Adipose tissue (tissue), 3 donors: ENCODE results near the gene GABRG3. TPM values are rescaled to one million over a fixed set of nuclear protein-coding genes. Genes with fewer than 3 reads are reported as not detected.

ENCODE experiments used
- H3K27ac ChIP-seq: one replicate; pipeline ENCODE4 v1.5.1; 2013; ENCODE audit warnings: low read depth, low read length
- WGBS, 3 donors: extraction: QIAGEN DNeasy Blood & Tissue Kit; methylation state at CpG; one replicate each; pipeline ENCODE4 v1.1.7; 2013; 5-methylcytosine and 5-hydroxymethylcytosine counted together
- polyA plus RNA-seq, 3 donors: library from polyadenylated mRNA; stranded (reverse); fragments of 200-250 nt; gene quantifications; one replicate each; pipeline ENCODE4 v1.2.3, GENCODE V29; 2013
- donor health status: healthy with polysubstance abuse.
- donor health status: Bipolar disorder and iron deficiency.
- donor health status: healthy.

The GABRG3 gene
- polyA plus RNA-seq, 3 donors: not detected

DNA sequence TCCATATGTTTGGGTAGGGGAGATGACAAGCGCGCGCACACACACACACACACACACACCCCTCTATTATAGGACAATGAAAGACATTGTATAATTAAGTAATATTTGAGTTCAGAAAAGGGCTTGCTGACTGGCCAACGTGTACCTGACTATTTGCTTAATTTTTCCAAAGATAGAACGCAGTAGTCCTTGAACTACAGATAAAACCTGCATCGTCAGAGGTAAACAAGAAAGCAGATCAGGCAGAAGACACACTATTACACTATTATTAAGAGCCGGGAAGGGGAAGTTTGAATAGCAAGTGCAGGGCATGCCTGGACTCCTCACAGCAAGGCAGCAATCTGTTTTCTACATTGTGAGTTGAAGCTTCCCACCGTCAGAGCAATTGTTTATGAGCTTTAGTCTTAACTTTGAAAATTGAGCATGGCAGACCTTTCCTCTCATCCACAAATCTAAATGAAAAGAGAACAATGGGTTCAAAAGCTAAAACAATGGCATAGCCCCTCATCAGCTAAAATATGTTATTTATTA, 427.7 kb downstream of the GABRG3 start:
- H3K27ac ChIP-seq: no peak overlapping the region
- WGBS, 3 donors: 60 to 80% (median 76%) methylated on average over 8 of the region's 8 CpGs

DNA sequence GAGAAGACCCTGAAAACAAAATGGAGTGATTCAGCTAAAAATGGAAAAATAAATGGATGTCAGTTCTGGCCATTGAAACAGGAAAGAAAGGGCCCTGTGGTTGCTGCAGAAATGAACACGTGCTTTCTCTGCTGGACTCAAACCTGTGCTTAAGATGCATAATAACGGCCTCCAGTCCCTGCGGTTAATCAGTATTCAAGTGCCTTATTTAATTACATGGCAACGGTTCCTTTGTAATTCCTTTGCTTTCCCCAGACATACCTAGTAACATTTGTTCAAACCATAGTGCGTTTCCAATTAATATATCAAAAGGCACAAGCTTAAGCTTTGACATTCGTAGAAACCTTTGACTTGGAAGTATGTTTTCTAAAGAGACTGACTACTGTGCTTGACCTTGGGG, 428.3 kb downstream of the GABRG3 start:
- 70 to 77% (median 70%) methylated on average over 6 of the region's 6 CpGs for WGBS, 3 donors
- no peak overlapping the region for H3K27ac ChIP-seq

DNA sequence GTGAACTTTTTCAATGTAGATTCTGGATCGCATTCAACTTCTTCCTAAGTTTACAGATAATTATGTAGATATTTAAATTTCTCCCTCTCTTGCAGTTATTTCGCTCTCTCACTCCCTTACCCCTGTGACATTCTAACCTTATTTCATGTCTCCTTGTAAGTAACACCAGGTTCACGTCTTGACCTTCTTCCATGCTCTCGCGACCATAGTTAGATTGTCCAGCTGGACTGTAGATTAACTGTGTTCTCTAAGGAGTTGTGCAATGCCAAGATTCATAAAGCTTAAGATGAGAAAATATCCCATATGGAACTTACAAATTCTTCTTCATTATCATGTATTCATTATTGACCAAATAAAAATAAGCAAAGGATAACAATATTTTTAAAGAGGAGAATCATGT, 430.5 kb downstream of the GABRG3 start:
- 61 to 63% (median 62%) methylated on average over 5 of the region's 5 CpGs for WGBS, 3 donors
- H3K27ac ChIP-seq: no peak overlapping the region

DNA sequence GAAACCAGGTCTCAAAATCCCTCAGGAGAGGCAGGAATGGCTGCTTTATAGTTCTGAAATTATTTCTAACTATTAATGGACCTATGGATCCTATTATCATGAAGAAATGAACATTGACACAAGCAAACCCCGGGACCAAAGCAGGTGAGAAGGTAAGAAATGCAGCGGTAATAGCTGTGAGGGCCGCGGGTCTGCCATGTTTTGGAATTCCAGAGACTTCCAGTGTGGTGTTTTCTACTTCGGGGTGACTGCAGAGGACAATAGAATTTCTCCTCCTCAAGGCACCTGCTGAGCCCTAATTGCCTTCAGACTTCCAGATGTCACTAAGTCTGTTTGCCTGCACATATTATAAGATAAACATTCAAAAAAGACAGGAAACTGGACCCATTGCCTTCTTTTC, 437.4 kb downstream of the GABRG3 start:
- no peak overlapping the region for H3K27ac ChIP-seq
- 73 to 85% (median 80%) methylated on average over 5 of the region's 5 CpGs for WGBS, 3 donors

DNA sequence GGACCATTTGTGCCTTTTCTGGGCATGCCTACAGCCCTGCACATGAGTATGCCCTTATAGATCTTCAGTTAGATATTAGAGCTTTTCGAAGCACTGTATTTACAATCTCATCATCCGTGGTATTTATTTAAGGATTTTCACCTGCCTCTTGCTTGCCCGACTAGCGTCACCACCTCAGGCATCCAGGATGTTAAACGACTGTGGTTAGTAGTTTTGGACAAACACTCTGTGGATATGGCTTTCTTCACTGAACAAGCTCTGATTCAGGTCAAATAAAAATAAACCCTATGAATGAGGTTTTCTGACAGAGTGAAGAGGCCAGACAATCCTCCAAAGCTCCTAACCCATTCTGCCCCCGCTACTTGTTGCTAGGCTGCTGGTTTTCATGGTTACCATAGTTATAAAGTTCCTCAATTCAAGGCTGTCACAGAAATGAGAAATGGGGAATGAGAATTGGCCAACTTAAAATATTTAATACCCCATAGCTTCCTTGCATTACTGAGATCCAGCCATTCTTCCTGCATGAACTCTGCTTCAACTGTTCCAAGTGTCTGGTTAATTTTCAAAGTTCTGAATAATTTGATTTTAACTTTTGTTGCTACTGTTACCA, 440.1 kb downstream of the GABRG3 start:
- 73 to 80% (median 79%) methylated on average over 6 of the region's 6 CpGs for WGBS, 3 donors
- H3K27ac ChIP-seq: no peak overlapping the region

DNA sequence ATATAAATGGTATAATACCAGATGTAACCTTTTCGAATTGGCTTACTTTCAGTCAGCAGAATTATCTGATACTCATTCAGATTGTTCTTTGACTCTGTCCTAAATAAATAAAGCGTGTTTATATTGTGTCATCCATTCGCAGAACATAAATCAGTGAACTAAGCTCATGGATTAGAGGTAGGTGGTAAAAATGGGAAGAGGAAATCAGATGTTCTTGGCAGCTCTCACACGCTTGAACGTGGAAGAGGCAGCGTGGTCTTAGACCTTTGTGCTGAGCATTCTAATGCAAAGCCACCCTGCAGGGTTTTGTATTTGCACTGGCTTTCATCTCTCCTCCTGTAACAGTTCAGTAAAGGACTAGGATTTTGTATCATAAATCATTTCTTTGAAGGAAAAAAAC, 441.4 kb downstream of the GABRG3 start:
- WGBS, 3 donors: 18 to 37% (median 36%) methylated on average over 6 of the region's 6 CpGs
- H3K27ac ChIP-seq: no peak overlapping the region

DNA sequence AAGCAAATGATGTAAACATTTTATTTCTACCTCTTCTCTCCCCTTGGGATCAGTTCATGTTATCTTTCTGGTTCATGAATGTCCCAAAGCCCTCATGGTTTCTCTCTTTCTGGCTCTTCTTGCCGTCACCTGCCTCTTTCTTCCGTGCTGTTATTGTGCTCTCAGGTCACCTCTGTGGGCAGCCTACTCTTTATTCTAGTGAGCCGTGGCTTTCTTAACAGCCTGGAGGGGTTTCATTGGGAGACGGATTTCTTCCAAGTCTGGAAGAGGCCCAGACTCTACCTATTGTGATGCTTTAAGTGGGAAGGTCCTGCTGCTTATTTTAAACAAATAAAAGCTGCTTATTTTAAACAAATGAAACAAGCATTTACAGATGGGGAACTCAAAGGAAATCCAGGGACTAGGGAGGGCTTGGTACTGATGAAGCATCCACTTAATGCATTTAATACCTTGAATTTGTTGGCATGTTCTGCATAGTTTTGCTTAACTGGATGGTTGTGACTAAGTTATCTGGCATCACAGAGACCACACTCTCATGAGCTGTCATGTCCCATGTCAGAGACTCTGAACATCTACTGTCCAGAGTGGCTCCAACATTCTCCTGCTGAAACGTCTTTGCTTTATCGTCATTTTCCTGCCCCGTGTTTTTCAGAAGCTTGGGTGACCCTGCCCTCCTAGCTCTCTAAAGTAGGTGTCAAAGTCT, 443.3 kb downstream of the GABRG3 start:
- WGBS, 3 donors: 65 to 66% (median 65%) methylated on average over 7 of the region's 7 CpGs
- no peak overlapping the region for H3K27ac ChIP-seq

DNA sequence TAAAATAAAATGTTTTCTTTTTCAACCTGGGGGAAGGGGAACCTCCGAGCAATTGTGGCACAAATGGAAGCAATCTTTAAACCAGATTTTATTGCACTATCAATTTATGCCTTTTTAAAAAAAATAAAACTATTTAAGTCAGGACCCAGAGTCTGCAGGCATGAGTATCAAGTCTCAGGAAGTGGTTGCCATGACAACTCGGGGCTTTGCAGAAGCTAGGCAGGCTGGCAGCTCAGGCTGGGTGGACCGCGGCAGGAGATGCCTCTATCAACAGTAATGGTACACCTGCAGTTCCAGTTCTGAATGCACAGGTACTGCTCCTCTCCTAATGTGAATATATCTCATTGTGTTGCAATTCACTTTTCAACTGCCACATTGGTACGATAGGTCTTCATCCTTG, 447.7 kb downstream of the GABRG3 start:
- no peak overlapping the region for H3K27ac ChIP-seq
- 37 to 46% (median 42%) methylated on average over 5 of the region's 5 CpGs for WGBS, 3 donors

DNA sequence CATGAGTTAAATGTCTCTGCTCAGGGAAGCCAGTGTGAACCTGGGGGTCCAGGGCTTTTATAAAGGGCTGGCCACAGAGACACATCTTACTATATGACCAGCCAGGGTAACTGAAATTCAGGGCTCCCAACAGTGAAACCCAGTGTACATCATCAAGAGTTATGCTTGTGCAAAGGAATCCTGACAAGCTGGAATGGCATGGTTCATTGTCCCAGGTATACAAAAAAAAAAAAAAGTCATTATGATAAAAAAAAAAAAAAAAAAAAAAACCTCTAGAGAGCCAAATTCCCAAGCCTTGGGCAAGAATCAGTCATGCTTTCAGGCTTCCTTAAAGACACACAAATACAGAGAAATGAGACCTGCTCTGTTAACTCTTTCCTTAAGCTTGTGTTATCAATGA, 452.0 kb downstream of the GABRG3 start:
- H3K27ac ChIP-seq: no peak overlapping the region

DNA sequence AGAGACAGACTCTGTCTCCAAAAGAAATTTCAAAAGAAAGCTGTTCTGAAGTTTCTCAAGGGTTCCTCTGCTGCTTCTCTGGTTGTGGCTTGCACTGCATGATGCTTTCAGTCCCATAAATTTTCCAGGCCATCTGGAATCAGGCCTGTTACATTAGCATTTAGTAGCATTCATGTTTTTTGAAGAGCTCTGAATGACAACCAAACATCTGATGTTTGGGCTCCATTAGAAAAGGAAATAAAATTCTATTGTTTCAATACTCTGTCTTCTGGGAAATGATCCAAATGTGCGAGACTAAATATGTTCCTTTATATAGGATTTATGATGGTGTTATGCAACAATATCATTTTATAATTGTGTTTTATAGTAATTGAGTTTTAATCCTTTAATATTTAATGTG, 455.8 kb downstream of the GABRG3 start:
- WGBS, 3 donors: 41 to 51% (median 42%) methylated on average over 1 of the region's 1 CpG
- H3K27ac ChIP-seq: no peak overlapping the region

DNA sequence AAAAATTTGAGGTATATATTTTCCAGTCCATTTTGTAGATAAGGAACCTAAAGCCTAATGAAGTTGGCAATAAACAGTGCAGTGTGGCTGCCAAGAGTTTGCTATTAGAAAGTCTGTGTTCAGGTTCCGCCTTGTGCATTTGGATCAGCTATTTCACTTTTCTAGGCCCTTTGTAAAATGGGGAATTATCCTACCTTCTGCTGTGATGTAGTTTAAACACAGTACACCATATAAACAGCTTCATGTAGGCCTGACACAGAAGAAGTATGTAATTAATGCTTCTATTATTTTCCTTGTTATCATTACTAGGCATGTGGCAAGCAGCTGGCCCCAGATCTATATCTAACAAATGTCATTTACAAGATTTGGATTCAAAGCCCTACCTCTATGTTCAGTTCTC, 456.3 kb downstream of the GABRG3 start:
- no peak overlapping the region for H3K27ac ChIP-seq
- WGBS, 3 donors: 75 to 89% (median 78%) methylated on average over 1 of the region's 1 CpG

DNA sequence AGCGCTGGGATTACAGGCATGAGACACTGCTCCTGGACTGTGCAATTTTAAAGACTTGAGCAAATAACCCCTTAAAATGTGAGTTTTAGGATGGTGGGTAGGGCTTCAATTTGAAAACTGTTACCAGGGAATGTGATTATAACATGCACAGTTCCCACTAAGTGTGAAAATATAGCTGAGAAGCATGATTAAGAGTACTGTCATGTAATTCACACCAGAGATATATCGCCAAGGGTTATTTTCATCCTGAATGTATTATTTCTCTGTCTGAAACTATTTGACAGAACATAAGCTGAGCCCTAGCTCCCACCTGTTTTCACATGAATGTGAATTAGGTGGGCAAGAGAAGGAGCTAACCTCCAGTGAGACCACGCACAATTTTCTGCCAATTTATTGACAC, 457.2 kb downstream of the GABRG3 start:
- H3K27ac ChIP-seq: no peak overlapping the region
- 83 to 99% (median 97%) methylated on average over 3 of the region's 3 CpGs for WGBS, 3 donors

DNA sequence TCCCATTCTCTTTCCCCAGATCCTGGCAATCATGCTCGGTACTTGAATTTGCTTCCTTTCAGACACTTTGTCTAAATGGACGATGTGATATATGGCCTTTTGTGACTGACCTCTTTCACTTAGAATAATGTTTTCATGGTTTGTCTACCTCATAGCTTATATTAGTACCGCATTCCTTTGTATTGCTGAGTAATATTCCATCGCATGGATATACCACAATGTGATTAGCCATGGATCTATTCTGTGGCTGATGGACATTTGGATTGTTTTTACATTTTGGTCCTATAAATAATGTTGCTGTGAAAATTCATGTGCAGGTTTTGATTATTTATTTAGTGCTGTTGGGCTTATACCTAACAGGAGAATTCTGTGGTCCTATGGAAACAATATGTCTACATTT, 458.6 kb downstream of the GABRG3 start:
- 90 to 91% (median 90%) methylated on average over 4 of the region's 4 CpGs for WGBS, 3 donors
- H3K27ac ChIP-seq: no peak overlapping the region

DNA sequence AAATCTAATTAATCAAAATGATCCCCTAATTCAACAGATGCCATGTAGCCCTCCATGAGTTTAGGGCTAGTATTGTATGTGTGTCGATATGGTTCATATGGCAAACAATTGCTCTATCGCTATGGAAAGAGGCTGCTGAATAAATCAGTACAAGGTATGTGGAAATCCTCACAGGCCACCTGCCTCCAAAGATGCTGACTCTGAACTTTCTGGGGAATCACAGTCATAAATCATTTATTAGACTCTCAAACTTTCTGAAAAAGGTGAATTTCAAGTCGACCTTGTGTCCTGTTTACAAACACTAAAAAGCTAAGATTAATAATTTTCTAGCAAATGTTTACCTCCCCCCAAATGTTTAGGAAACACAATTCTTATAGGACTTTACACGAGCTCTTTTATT, 462.6 kb downstream of the GABRG3 start:
- 59 to 71% (median 64%) methylated on average over 4 of the region's 4 CpGs for WGBS, 3 donors
- H3K27ac ChIP-seq: no peak overlapping the region

DNA sequence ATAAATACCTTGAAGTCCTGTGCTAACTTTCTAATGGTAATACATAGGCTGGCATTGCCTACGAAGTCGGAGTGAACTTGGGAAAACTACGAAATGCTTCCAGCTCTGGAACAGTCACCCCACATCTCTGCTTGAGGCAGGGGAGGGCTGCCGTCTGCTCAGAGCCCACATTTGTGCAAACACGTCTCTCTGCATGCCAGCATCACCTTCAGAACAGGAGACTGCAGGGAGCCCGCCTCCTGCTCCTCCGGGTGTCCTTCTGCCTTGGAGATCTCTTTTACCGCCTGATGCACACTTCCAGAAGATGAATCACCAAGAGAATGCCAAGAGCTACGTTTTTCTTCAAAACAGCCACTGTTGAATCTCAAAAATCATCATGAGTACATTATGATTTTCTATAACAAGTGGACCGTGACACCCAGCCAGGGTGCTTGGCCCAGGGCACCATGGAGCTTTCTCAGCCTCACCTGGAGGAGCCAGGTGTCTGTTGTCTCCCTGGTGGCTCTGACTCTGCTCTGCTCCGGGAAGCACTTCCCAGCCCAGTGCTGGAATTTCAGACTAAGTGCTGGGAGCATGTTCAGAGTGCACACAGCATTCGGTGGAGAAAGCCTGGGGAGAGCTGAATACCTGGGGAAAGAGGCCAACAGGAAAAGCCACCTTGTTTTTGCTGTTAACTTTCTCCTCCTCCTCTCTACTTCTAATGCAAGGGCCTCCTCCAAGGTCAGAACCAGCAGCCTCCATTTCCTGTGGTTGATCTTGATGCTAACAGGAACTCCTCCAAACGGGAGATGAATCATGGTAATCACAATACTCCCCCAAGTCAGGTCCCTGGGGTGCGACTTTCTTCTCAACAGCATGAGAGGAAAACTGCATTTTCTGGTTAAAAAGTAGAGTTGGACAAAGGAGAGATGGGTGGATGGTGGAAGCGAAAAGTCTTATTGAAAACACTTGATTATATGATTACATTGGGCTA, 467.7 kb downstream of the GABRG3 start:
- 62 to 66% (median 63%) methylated on average over 15 of the region's 15 CpGs for WGBS, 3 donors

DNA sequence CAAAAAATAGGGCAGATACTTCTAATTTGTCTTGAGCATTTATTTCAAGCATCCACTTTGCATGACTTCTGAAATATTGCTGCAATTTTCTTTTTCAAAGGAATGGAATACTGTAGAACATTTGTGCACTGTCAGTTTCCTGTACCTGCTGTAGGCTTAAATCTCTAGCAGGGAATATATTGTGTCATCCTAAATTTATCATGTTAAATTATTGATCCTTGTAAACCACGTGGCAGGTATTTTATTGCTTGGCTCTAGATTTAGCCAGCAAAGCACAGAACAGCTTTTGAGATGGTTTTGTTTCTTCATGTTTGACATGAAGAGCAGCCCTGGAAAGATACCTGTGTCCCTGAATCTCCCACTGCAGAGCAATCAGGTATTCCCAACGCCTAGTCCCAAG, 470.1 kb downstream of the GABRG3 start:
- 23 to 61% (median 52%) methylated on average over 2 of the region's 2 CpGs for WGBS, 3 donors
- H3K27ac ChIP-seq: no peak overlapping the region

More for the DNA sequence above, 467.7 kb downstream of the GABRG3 start:
- H3K27ac ChIP-seq: no peak overlapping the region

DNA sequence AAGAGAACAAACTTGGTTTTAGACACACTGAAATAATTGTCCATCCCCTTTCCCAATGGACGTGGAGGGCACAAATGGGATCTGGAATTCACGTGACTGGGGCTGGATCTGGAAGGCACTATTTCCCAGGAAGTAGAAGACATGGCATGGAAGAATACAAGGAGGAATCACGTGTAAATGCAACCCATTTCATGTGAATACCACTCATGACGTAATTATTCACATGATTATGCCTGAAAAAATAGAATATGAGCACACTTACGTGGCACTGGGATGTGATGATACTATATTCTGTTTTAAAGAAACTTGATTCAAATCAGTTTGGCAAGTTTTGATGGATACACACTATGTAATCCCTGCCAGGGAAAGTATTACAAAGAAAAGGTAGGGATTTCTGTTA, 477.3 kb downstream of the GABRG3 start:
- H3K27ac ChIP-seq: no peak overlapping the region
- WGBS, 3 donors: 73 to 82% (median 81%) methylated on average over 5 of the region's 5 CpGs

DNA sequence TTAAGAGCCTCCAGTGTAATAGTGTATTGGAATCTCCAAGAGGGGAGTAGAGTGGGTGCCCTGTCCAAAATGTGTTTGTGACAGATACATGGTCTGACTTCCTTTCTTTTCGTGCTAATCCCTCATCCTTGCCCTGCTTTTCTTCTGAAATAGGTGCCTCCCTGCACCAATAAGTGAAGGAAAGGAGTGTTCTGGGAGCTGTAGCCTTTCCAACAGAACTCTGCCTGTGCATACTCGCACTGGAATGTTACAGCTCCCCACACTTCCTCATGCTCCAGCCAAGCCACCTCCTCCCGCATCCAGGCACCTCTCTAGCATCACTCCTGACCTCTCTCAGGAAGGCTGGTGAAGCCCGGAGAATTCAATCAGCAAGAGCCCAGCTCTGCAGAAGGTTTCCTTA, 478.0 kb downstream of the GABRG3 start:
- 27 to 35% (median 33%) methylated on average over 4 of the region's 4 CpGs for WGBS, 3 donors
- H3K27ac ChIP-seq: no peak overlapping the region

DNA sequence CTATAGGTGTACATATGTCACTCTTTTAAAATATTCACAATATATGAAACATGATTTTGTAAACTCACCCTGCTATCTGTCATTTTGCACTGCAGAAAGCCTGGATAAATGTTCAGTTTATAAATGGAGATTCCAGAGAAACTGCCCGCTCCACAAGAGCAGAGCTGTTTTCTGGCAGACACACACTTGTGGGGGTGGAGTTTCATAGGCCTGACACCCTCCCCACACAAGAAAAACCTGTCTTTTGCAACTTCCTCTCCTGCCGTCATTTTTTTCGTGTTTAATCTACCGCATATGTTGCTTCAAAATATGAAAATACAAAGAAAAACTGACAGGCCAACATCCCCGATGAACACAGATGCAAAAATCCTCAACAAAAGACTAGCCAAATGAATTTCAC, 479.0 kb downstream of the GABRG3 start:
- WGBS, 3 donors: 37 to 49% (median 39%) methylated on average over 5 of the region's 5 CpGs
- H3K27ac ChIP-seq: no peak overlapping the region
